ENCODE results near the gene RANBP9.

The RANBP9 gene

DNA sequence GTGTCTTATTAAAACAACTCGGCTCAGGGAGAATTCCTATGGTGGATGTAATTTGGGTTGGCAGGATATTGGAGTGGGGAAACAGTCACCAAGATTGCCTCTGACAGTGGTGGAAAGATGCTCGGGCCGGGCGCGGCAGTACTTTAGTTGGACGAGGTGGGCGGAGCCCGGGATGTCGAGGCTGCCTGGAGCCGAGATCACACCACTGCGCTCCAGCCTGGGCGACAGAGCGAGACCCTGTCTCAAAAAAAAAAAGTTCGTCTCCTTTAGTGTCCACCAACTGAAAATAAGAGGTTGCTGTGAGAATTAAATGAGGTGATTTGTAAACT lies 95.9 kb downstream of the RANBP9 start:
- H3K4me1 ChIP-seq: no peaks in the 10 kb centered on the region; the same call in 1 of the 2 replicates
- peak; percentile 50 for DNase-seq
- peaks cover 33% of the 10 kb centered on the region for H3K36me3 ChIP-seq
- peak overlapping the region; percentile 100 for H3K4me3 ChIP-seq (ENCODE audit: low read depth, low read length)
- no peaks in the 10 kb centered on the region for H3K9me3 ChIP-seq
- no peaks in the 10 kb centered on the region for H3K27me3 ChIP-seq
- TF ChIP-seq, protein P1, sequence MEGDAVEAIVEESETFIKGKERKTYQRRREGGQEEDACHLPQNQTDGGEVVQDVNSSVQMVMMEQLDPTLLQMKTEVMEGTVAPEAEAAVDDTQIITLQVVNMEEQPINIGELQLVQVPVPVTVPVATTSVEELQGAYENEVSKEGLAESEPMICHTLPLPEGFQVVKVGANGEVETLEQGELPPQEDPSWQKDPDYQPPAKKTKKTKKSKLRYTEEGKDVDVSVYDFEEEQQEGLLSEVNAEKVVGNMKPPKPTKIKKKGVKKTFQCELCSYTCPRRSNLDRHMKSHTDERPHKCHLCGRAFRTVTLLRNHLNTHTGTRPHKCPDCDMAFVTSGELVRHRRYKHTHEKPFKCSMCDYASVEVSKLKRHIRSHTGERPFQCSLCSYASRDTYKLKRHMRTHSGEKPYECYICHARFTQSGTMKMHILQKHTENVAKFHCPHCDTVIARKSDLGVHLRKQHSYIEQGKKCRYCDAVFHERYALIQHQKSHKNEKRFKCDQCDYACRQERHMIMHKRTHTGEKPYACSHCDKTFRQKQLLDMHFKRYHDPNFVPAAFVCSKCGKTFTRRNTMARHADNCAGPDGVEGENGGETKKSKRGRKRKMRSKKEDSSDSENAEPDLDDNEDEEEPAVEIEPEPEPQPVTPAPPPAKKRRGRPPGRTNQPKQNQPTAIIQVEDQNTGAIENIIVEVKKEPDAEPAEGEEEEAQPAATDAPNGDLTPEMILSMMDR (IDR thresholded peaks at IDR 0.05; ENCODE audit: low read depth, low read length): no peak

DNA sequence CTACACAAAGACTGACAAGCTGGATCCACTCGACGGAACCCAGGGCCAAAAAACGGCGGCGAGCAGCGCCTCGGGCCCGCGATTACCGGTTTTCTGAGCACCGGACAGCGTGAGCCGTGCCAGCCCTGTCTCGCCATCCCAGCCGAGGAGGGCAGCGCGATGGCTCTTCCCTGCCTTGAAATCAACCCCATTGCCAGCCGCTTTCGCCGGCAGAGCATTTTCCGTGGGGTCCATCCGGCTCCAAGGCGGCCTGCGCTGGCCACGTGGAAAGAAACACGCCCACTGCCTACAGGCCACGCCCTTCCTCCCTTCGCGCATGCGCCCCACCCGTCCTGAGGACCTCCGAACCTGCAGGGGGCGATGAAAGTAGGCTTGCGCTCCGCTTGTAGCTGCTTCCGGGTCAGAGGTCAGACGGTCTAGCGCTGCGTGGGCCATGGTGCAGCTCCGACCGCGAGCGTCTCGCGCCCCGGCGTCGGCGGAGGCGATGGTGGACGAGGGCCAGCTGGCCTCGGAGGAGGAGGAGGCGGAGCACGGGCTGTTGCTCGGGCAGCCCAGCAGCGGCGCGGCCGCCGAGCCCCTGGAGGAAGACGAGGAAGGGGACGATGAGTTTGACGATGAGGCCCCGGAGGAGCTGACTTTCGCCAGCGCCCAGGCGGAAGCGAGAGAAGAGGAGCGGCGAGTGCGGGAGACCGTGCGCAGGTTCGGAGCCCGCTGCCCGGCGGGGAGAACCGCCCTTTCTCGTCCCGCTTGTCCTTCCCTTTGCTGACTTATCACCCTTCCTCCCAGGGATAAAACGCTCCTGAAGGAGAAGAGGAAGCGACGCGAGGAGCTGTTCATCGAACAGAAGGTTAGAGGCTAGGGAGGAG lies 96.5 kb downstream of the RANBP9 start, which contains the start of gene NOL7:
NOL7 (plus strand) TSS at position 410 of the 866 bp plus-strand sequence; CDS start at position 434, 24 bp downstream.
- no peaks in the 10 kb centered on the region for H3K9me3 ChIP-seq
- TF ChIP-seq, protein P1 (IDR thresholded peaks at IDR 0.05; ENCODE audit: low read depth, low read length): peak; percentile 89
- H3K4me3 ChIP-seq (ENCODE audit: low read depth, low read length): peak within 1 kb of the TSS; percentile 100
- no peaks in the 10 kb centered on the region; the same call in 1 of the 2 replicates for H3K4me1 ChIP-seq
- DNase-seq: peak; percentile 98
- peaks cover 27% of the 10 kb centered on the region for H3K36me3 ChIP-seq
- no peaks in the 10 kb centered on the region for H3K27me3 ChIP-seq

DNA sequence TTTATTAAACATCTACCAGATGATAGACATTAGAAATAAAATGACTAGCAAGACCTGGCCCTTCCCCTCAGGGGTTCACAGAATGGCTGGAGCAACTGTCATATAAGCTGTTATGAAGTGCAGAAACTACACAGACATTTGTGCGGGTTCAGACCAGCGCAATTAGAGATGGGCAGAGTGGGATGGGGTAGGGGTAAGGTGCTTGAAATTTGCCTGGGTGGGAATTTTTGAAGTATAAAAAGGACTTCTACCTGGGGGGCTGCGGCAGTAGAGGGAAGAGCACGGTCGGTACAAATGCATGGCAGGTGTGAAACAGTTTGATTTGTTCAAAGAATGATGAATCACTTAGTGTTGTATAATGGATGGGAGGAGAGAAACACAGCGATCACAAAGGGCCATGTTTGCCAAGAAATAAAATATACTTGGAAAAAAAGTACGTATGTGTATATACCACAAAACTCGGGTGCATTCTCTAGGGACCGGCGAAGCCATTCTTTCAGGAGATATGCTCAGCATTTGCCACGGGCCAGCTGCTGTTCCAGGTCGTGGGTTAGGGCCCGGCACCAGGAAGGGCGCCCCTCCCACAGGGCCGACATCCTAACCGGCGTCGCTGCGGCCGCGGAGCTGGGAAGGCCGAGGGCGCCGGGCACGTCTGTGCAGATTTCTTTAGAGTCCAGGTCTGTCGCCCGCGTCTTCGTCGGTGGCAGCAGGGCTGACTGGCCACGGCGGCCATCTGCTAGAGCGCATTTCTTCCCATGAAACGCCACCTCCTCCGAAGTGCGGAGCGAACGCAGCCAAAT lies 97.3 kb downstream of the RANBP9 start:
- Histone ChIP-seq H3K9me3 (no peaks in the 10 kb centered on the region), H3K36me3 (peaks cover 20% of the 10 kb centered on the region), H3K4me1 (no peaks in the 10 kb centered on the region; the same call in 1 of the 2 replicates), H3K27me3 (no peaks in the 10 kb centered on the region), H3K4me3 (ENCODE audit: low read depth, low read length) (peak overlapping the region; percentile 100)
- DNase-seq: peak; percentile 65
- TF ChIP-seq, protein P1 (IDR thresholded peaks at IDR 0.05; ENCODE audit: low read depth, low read length): no peak

DNA sequence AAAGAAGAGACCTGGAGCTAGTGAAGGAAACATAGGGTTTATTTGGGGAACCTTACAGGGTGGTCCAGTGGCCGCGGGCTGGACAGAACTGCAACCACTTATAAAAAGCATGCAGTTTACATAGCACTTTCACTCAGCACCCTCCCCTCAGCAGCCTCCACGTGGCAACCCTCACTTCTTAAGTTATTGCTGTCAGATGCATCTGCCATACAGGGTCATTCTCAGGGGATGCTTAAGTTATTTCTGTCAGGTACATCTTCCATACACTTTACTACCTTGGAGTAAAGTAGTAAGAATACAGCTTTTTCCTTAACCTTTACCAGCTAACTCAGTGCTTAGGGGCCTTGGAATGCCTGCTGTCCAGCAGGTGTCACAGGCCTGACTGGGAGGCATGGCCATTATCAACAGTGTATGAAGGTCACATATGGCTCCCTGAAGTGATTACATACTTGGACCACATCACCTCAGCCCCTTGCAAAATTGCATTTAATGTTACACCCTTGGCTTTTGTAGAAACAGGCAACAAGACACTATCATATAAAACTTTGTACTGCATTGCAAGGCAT lies 98.5 kb downstream of the RANBP9 start:
- TF ChIP-seq, protein P1 (IDR thresholded peaks at IDR 0.05; ENCODE audit: low read depth, low read length): no peak
- Histone ChIP-seq H3K9me3 (no peaks in the 10 kb centered on the region), H3K27me3 (no peaks in the 10 kb centered on the region), H3K36me3 (peaks cover 15% of the 10 kb centered on the region), H3K4me3 (ENCODE audit: low read depth, low read length) (no peak overlapping the region), H3K4me1 (no peaks in the 10 kb centered on the region; the same call in 1 of the 2 replicates)
- DNase-seq: no peak

DNA sequence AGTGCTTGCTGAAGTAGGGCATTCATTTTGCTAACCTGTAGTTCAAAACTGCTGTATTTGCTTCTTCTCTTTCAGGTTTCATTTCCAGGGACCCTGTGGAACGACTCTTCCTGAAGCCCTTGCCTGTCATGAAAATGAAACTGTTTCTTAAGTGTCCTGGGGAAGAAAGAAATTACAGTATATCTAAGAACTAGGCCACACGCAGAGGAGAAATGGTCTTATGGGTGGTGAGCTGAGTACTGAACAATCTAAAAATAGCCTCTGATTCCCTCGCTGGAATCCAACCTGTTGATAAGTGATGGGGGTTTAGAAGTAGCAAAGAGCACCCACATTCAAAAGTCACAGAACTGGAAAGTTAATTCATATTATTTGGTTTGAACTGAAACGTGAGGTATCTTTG lies 99.9 kb downstream of the RANBP9 start:
- H3K9me3 ChIP-seq: no peaks in the 10 kb centered on the region
- TF ChIP-seq, protein P1 (IDR thresholded peaks at IDR 0.05; ENCODE audit: low read depth, low read length): no peak
- H3K27me3 ChIP-seq: no peaks in the 10 kb centered on the region
- H3K4me1 ChIP-seq: no peaks in the 10 kb centered on the region; the same call in 1 of the 2 replicates
- peaks cover 2% of the 10 kb centered on the region; the same call in 1 of the 2 replicates for H3K36me3 ChIP-seq
- no peak overlapping the region for H3K4me3 ChIP-seq (ENCODE audit: low read depth, low read length)
- no peak for DNase-seq

Data from BE2C (cell line).